H1 (cell line): ENCODE results near the gene PELI2. TPM values are rescaled to one million over a fixed set of nuclear protein-coding genes. Genes with fewer than 3 reads are reported as not detected.

Experiments
- polyA plus RNA-seq, 7 experiments: library from polyadenylated mRNA; depleted of rRNA in 3 of 7; stranded (reverse) in 5 of 7; unstranded in 2 of 7; fragments of >200 nt in 5 of 7; fragments of 200-250 nt in 2 of 7; gene quantifications; 1 replicate in 5 of 7; 2 replicates in 1 of 7; 4 replicates in 1 of 7; pipeline versions ENCODE4 v1.2.1 to v1.2.3, GENCODE V29; 2011 to 2013; ENCODE audit warnings: missing spikeins in 2 of 7, mixed read lengths in 2 of 7
- total RNA-seq: library from RNA; stranded (reverse); fragmentation: NEBNext Ultra II Directional; extraction: Animal tissue kit (Norgen Biotek cat#: 25700); gene quantifications from 2 replicates; pipeline ENCODE4 v1.2.1, GENCODE V29; 2021
- TF ChIP-seq, protein P1 (sequence below): fragments of 300-600 bp; sonication (generic); IDR thresholded peaks from 2 replicates; pipeline ENCODE4 v1.7.1; 2012; ENCODE audit warnings: low read length, moderate library complexity, mild to moderate bottlenecking, inconsistent platforms; ENCODE audit not compliant: insufficient replicate concordance

PELI2 gene
- total and polyA plus RNA-seq, 2 of the 8 experiments (the other 6 are each of a cell fraction or from before 2014, with no cell fraction given) = 14.6 to 25.7 TPM

DNA sequence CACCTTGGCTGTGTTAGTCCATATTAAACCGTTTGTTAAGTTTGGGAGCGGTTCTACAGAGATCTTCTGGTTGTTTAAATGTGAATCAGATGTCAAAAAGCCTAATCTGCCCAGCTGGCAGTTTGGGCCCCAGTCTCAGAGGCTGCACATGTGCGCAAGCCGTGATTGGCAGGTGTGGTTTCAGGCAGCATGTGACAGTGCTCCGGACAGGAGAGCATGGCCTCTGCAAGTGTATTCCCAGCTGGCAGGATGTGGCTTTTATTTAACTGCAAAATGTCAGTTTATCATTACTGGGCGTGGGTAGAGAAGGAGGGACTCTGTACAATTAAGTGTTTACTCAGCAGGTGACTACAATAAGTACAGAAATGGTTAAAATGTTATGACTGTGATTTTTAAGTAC lies 77.5 kb downstream of the PELI2 start (continued):
- TF ChIP-seq, protein P1, sequence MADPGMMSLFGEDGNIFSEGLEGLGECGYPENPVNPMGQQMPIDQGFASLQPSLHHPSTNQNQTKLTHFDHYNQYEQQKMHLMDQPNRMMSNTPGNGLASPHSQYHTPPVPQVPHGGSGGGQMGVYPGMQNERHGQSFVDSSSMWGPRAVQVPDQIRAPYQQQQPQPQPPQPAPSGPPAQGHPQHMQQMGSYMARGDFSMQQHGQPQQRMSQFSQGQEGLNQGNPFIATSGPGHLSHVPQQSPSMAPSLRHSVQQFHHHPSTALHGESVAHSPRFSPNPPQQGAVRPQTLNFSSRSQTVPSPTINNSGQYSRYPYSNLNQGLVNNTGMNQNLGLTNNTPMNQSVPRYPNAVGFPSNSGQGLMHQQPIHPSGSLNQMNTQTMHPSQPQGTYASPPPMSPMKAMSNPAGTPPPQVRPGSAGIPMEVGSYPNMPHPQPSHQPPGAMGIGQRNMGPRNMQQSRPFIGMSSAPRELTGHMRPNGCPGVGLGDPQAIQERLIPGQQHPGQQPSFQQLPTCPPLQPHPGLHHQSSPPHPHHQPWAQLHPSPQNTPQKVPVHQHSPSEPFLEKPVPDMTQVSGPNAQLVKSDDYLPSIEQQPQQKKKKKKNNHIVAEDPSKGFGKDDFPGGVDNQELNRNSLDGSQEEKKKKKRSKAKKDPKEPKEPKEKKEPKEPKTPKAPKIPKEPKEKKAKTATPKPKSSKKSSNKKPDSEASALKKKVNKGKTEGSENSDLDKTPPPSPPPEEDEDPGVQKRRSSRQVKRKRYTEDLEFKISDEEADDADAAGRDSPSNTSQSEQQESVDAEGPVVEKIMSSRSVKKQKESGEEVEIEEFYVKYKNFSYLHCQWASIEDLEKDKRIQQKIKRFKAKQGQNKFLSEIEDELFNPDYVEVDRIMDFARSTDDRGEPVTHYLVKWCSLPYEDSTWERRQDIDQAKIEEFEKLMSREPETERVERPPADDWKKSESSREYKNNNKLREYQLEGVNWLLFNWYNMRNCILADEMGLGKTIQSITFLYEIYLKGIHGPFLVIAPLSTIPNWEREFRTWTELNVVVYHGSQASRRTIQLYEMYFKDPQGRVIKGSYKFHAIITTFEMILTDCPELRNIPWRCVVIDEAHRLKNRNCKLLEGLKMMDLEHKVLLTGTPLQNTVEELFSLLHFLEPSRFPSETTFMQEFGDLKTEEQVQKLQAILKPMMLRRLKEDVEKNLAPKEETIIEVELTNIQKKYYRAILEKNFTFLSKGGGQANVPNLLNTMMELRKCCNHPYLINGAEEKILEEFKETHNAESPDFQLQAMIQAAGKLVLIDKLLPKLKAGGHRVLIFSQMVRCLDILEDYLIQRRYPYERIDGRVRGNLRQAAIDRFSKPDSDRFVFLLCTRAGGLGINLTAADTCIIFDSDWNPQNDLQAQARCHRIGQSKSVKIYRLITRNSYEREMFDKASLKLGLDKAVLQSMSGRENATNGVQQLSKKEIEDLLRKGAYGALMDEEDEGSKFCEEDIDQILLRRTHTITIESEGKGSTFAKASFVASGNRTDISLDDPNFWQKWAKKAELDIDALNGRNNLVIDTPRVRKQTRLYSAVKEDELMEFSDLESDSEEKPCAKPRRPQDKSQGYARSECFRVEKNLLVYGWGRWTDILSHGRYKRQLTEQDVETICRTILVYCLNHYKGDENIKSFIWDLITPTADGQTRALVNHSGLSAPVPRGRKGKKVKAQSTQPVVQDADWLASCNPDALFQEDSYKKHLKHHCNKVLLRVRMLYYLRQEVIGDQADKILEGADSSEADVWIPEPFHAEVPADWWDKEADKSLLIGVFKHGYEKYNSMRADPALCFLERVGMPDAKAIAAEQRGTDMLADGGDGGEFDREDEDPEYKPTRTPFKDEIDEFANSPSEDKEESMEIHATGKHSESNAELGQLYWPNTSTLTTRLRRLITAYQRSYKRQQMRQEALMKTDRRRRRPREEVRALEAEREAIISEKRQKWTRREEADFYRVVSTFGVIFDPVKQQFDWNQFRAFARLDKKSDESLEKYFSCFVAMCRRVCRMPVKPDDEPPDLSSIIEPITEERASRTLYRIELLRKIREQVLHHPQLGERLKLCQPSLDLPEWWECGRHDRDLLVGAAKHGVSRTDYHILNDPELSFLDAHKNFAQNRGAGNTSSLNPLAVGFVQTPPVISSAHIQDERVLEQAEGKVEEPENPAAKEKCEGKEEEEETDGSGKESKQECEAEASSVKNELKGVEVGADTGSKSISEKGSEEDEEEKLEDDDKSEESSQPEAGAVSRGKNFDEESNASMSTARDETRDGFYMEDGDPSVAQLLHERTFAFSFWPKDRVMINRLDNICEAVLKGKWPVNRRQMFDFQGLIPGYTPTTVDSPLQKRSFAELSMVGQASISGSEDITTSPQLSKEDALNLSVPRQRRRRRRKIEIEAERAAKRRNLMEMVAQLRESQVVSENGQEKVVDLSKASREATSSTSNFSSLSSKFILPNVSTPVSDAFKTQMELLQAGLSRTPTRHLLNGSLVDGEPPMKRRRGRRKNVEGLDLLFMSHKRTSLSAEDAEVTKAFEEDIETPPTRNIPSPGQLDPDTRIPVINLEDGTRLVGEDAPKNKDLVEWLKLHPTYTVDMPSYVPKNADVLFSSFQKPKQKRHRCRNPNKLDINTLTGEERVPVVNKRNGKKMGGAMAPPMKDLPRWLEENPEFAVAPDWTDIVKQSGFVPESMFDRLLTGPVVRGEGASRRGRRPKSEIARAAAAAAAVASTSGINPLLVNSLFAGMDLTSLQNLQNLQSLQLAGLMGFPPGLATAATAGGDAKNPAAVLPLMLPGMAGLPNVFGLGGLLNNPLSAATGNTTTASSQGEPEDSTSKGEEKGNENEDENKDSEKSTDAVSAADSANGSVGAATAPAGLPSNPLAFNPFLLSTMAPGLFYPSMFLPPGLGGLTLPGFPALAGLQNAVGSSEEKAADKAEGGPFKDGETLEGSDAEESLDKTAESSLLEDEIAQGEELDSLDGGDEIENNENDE = no peak
